GM23248 (cell line): ENCODE results near the gene FSTL4.

Experiments used
- EZH2 ChIP-seq: fragments of 200-600 bp; sonication (generic); IDR thresholded peaks from 2 replicates; pipeline ENCODE4 v1.6.1; 2018; ENCODE audit warnings: antibody characterized with exemption, mild to moderate bottlenecking; ENCODE audit not compliant: insufficient read depth, poor library complexity, severe bottlenecking
- EZH2phosphoT487 ChIP-seq: fragments of 200-600 bp; sonication (generic); IDR thresholded peaks from 2 replicates; pipeline ENCODE4 v1.6.1; 2018; ENCODE audit warnings: antibody characterized with exemption, moderate library complexity, mild to moderate bottlenecking, low read depth; ENCODE audit not compliant: insufficient read depth

DNA sequence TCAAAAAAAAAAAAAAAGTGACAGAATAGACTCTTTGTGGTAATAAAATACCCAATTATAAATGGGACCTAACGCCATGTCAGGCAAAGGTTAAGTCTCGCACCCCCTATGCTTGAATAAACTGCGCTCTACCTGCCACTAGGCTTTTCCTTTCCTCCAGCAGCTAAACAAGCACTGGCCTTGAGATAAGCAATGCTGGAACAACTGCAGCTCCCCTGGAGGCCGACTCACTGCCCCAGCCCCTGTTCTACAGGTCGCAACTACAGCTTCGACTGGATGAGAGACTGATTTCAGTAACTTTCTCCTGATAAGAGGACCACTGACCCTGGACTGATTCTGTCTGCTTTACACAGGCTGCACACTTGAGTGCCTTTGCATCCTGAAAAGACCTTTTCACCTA lies 350.3 kb downstream of the FSTL4 start:
- no peak for TF ChIP-seq EZH2phosphoT487
- TF ChIP-seq EZH2 = no peak
